ENCODE results near the gene KRTAP5-8. TPM values are rescaled to one million over a fixed set of nuclear protein-coding genes. Genes with fewer than 3 reads are reported as not detected.
"Not testable (repeated sequence)": the region's sequence is repeated elsewhere in the genome, so short reads cannot be mapped to it uniquely, and the experiment has no call there.

The KRTAP5-8 gene
- total and polyA plus RNA-seq, 2 donors, result 0.15 TPM; not detected in 1

DNA sequence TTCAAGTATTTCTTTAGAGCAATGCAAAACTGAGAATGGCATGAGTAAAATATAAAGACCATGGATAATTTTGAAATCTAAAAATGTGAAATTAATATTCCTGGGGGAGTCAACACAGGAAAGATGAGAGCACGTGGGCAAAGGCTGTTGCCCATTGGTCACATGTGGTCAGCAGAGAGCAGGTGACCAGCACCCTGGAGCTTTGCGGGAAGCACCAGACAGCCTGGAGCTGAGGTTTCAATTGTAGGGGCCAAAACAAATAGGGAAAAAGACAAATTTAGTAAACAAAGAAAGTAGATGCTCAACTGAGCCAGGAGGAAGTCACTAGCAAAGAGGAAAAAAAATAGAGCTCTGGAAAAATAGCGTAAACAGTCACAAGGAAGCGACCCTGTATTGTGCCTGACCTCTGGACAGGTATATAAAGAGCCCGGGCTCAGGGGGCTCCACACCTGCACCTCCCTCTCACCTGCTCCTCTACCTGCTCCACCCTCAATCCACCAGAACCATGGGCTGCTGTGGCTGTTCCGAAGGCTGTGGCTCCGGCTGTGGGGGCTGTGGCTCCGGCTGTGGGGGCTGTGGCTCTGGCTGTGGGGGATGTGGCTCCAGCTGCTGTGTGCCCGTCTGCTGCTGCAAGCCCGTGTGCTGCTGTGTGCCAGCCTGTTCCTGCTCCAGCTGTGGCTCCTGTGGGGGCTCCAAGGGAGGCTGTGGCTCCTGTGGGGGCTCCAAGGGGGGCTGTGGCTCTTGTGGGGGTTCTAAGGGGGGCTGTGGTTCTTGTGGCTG is 10.8 kb upstream of the KRTAP5-8 start, which contains the start of gene KRTAP5-7:
KRTAP5-7 (plus strand) TSS at position 472 of the 780 bp plus-strand sequence; CDS start at position 506, 34 bp downstream.
- not testable (repeated sequence) for H3K4me1 ChIP-seq (ENCODE audit: insufficient read depth); H3K4me3 ChIP-seq (ENCODE audit: low read depth, low read length); H3K27ac ChIP-seq (ENCODE audit: low read depth); DNase-seq (ENCODE audit: extremely low spot score); H3K36me3 ChIP-seq (ENCODE audit: insufficient read depth)
- 61% methylated on average over 10 of the region's 10 CpGs for WGBS

DNA sequence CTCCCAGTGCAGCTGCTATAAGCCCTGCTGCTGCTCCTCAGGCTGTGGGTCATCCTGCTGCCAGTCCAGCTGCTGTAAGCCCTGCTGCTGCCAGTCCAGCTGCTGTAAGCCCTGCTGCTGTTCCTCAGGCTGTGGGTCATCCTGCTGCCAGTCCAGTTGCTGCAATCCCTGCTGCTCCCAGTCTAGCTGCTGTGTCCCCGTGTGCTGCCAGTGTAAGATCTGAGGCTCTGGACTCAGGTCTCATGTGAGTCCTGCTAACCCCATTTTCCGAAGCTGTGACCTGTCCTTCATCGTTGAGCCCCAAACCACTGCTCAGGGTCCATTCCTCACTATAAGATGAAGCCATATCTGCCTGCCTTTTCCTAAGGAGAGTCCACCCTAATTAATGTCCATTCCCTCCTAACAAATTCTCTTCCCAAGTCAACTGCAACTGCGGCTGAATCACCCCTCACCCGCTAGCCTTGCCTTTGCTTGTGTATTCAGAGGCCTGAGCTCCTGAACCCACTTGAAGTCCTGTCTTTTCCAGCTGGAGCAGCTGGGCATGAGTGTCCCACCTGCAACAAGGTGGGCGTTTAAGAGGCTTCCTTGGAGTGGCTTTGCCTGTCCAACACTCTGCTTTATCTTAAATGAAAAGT is 10.1 kb upstream of the KRTAP5-8 start:
- Histone ChIP-seq H3K27ac (ENCODE audit: low read depth) (no peak overlapping the region), H3K4me1 (ENCODE audit: insufficient read depth) (no peaks in the 10 kb centered on the region), H3K36me3 (ENCODE audit: insufficient read depth) (no peaks in the 10 kb centered on the region), H3K4me3 (ENCODE audit: low read depth, low read length) (no peak overlapping the region)
- no peak for DNase-seq (ENCODE audit: extremely low spot score)
- 84% methylated on average over 6 of the region's 6 CpGs for WGBS

DNA sequence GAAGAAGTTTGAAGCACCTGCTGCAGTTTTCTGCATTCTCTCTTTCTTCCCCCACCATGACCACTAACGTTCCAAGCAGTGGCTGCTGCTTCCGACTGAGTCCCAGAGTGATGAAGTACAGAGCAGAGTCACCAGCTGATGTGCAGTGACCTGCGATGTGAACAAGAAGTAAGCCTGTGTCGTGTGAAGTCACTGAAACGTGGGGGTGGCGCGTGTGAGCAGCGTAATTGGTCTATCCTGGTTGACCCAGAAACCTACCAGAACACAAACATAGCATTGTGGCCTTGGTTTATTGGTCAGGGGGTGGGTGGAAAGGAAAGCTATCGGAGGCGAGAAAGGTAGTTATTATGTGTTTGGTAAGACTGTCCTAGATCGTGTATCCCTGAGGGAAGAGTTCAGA is 7.2 kb upstream of the KRTAP5-8 start:
- Histone ChIP-seq H3K27ac (ENCODE audit: low read depth) (no peak overlapping the region), H3K36me3 (ENCODE audit: insufficient read depth) (no peaks in the 10 kb centered on the region), H3K4me1 (ENCODE audit: insufficient read depth) (no peaks in the 10 kb centered on the region), H3K4me3 (ENCODE audit: low read depth, low read length) (no peak overlapping the region)
- WGBS, result 81% methylated on average over 11 of the region's 11 CpGs
- DNase-seq (ENCODE audit: extremely low spot score), result no peak

DNA sequence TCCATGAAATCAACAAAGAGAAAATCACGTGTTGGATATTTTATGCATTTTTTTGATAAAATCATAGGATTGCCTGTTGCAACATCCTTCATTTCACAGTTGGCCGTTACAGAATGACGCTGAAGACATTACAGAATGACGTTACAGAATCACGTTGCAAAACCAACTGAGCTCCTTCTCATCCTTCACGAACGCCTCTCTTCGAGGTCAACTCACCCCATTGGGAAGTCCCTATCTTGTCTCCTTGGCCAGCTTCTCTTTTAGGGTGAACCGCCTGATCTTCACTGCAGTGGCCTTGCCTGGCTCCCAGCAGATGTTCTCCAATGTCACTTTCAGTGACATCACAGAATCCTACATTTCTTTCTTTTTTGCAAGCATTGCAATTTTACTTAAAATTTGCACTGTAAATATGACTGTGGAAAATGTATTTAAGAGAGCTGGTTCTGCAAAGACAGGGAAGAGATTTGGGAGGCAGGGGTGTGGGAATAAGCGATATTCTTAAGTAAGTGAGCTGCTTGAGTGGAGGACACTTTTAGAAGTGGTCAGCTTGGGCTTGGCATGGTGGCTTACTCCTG is 5.7 kb upstream of the KRTAP5-8 start:
- Histone ChIP-seq H3K27ac (ENCODE audit: low read depth) (no peak overlapping the region), H3K36me3 (ENCODE audit: insufficient read depth) (no peaks in the 10 kb centered on the region), H3K4me1 (ENCODE audit: insufficient read depth) (no peaks in the 10 kb centered on the region), H3K4me3 (ENCODE audit: low read depth, low read length) (no peak overlapping the region)
- WGBS, result 79% methylated on average over 10 of the region's 10 CpGs
- DNase-seq (ENCODE audit: extremely low spot score), result no peak

DNA sequence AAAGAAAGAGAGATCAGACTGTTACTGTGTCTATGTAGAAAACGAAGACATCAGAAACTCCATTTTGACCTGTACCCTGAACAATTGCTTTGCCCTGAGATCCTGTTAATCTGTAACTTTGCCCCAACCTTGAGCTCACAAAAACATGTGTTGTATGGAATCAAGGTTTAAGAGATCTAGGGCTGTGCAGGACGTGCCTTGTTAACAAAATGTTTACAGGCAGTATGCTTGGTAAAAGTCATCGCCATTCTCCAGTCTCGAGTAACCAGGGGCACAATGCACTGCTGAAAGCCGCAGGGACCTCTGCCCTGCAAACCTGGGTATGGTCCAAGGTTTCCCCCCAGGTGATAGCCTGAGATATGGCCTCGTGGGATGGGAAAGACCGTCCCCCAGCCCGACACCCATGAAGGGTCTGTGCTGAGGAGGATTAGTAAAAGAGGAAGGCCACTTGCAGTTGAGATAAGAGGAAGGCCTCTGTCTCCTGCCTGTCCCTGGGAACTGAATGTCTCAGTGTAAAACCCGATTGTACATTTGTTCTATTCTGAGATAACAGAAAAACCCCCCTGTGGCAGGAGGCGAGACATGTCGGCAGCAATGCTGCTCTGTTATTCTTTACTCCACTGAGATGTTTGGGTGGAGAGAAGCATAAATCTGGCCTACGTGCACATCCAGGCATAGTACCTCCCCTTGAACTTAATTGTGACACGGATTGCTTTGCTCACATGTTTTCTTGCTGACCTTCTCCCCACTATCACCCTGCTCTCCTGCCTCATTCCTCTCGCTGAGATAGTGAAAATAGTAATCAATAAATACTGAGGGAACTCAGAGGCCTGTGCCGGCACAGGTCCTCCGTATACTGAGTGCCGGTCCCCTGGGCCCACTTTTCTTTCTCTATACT is 2.9 kb upstream of the KRTAP5-8 start:
- not testable (repeated sequence) for H3K36me3 ChIP-seq (ENCODE audit: insufficient read depth)
- WGBS, result 60% methylated on average over 17 of the region's 17 CpGs

DNA sequence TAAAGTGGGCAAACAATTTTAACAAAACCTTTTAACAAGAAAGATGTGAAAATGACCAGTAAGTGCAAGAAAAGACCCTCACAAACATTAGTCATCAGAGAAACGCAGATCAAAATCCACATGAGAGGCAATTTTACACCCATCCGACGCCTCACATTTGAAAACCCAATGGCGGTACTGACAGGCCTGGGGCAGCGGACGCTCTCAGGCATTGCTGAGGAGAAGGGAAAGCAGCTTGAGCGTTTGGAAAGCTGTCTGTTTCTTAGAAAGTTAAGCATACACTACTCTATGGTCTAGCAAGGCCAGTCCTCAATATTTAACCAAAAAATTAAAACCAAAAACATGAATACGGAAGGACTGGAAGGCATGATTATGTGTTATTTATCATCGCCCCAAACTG is 2.0 kb upstream of the KRTAP5-8 start:
- 97% methylated on average over 9 of the region's 9 CpGs for WGBS
- no peak overlapping the region for H3K4me3 ChIP-seq (ENCODE audit: low read depth, low read length)
- no peaks in the 10 kb centered on the region for H3K4me1 ChIP-seq (ENCODE audit: insufficient read depth)
- no peaks in the 10 kb centered on the region for H3K36me3 ChIP-seq (ENCODE audit: insufficient read depth)
- no peak overlapping the region for H3K27ac ChIP-seq (ENCODE audit: low read depth)
- DNase-seq (ENCODE audit: extremely low spot score), result no peak

More for the DNA sequence above, 2.9 kb upstream of the KRTAP5-8 start:
- not testable (repeated sequence) for H3K4me1 ChIP-seq (ENCODE audit: insufficient read depth); DNase-seq (ENCODE audit: extremely low spot score); H3K4me3 ChIP-seq (ENCODE audit: low read depth, low read length); H3K27ac ChIP-seq (ENCODE audit: low read depth)

DNA sequence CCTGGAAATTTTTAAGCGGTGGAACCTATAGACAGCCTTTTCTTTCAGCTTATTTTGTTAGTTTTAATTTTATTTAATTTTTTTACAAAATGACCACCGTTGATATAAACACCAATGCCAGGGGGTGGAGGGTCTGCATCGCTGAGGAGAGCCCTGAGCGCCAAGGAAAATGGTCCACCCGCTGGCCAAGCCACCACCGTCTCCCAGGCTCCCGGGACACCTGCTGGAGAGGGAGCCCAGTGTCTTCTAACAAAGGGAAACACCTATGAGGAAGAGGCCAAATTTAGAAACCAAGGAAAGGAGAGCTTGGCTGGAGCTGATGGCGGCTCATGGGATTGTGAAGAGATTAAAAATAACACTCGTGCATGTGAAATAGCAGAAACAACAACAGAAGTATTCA is 288 bp upstream of the KRTAP5-8 start:
- H3K27ac ChIP-seq (ENCODE audit: low read depth), result no peak overlapping the region
- no peak for DNase-seq (ENCODE audit: extremely low spot score)
- H3K4me3 ChIP-seq (ENCODE audit: low read depth, low read length), result no peak overlapping the region
- WGBS, result 85% methylated on average over 9 of the region's 9 CpGs
- H3K4me1 ChIP-seq (ENCODE audit: insufficient read depth), result no peaks in the 10 kb centered on the region
- H3K36me3 ChIP-seq (ENCODE audit: insufficient read depth), result no peaks in the 10 kb centered on the region

DNA sequence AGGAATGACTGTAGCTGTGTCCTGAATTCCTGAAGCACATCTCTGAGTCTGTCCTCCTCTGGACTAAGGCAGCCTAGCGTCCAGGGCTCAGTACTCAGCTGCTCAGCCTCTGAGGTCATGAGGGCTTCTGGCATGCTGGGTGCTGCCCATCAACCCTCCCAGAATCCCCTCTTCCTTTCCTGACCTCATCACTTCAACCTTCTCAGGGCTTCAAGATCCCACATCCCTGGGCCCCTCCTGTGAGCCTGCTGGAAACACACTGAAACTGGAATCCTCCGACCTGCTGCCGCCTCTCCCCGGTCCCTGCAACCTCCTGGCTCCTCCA is 803 bp downstream of the KRTAP5-8 start:
- DNase-seq (ENCODE audit: extremely low spot score), result no peak
- Histone ChIP-seq H3K27ac (ENCODE audit: low read depth) (no peak overlapping the region), H3K4me3 (ENCODE audit: low read depth, low read length) (no peak overlapping the region), H3K36me3 (ENCODE audit: insufficient read depth) (no peaks in the 10 kb centered on the region), H3K4me1 (ENCODE audit: insufficient read depth) (no peaks in the 10 kb centered on the region)
- 77% methylated on average over 4 of the region's 4 CpGs for WGBS

DNA sequence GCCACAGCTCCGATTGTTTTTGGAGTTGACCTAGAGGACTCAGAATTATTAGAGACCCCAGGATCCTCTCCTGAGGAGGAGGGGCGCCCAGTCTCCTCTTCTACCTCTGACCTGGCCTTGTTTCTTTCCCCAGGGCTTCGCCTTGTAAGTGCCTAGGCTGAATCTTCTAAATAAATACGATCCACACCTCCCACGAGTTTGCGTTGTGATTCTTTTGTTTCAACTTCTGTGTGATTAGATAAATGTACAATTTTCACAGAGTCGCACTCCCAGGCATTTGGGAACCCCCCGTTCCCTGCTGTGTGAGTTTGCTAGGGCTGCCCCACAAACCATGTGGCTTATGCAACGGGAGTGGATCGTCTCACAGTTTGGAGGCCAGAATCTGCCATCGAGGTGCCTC is 1.2 kb downstream of the KRTAP5-8 start:
- Histone ChIP-seq H3K36me3 (ENCODE audit: insufficient read depth) (no peaks in the 10 kb centered on the region), H3K4me3 (ENCODE audit: low read depth, low read length) (no peak overlapping the region), H3K27ac (ENCODE audit: low read depth) (no peak overlapping the region), H3K4me1 (ENCODE audit: insufficient read depth) (no peaks in the 10 kb centered on the region)
- DNase-seq (ENCODE audit: extremely low spot score), result no peak
- 85% methylated on average over 11 of the region's 11 CpGs for WGBS

DNA sequence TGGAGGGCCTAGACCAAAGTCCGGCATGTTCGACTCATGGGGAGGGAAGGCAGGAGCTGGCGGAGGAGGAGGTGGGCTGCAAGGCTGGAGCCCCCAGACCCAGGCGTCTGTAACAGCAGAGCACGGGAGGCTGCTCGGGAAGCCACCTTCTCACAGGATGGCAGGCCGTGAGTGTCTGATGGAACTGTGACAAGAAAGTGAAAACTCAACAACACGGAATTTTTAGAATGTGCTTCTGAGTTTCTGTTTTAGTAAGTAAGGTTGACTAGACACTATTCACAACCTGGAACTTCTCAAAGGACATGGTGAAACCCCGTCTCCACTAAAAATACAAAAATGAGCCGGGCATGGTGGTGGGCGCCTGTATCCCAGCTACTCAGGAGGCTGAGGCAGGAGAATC is 2.1 kb downstream of the KRTAP5-8 start:
- H3K4me3 ChIP-seq (ENCODE audit: low read depth, low read length); H3K36me3 ChIP-seq (ENCODE audit: insufficient read depth); H3K4me1 ChIP-seq (ENCODE audit: insufficient read depth); H3K27ac ChIP-seq (ENCODE audit: low read depth); DNase-seq (ENCODE audit: extremely low spot score): not testable (repeated sequence)
- WGBS, result 93% methylated on average over 11 of the region's 11 CpGs

DNA sequence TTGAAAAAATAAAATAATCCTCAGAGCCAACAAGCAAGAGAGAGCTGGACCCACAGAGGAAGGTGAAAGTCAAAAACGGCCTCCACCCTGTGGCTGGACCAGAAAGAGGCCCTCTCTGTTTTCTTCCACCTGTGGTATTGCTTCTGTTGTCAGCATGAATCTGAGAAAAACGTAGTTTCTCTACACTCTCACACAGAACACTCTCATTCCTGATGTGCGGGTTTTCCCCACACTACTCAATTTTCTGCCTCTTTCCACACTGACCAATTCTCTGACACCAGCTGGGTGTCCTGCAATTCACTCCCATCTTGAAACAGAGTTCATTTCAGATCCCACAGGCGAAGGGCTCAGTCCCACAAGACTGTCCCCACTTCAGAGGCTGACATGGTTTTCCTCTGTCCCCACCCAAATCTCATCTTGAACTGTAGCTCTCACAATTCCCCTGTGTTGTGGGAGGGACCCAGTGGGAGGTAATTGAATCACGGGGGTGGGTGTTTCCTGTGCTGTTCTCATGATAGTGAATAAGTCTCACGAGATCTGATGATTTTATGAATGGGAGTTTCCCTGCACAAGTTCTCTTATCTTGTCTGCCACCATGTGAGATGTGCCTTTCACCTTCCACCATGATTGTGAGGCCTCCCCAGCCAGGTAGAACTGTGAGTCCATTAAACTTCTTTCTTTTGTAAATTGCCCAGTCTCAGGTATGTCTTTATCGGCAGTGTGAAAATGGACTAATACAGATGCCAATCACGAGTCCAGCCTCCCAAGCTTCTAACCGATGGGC is 2.9 kb downstream of the KRTAP5-8 start:
- not testable (repeated sequence) for H3K36me3 ChIP-seq (ENCODE audit: insufficient read depth); H3K4me3 ChIP-seq (ENCODE audit: low read depth, low read length); H3K4me1 ChIP-seq (ENCODE audit: insufficient read depth); H3K27ac ChIP-seq (ENCODE audit: low read depth); DNase-seq (ENCODE audit: extremely low spot score)
- 86% methylated on average over 9 of the region's 9 CpGs for WGBS

DNA sequence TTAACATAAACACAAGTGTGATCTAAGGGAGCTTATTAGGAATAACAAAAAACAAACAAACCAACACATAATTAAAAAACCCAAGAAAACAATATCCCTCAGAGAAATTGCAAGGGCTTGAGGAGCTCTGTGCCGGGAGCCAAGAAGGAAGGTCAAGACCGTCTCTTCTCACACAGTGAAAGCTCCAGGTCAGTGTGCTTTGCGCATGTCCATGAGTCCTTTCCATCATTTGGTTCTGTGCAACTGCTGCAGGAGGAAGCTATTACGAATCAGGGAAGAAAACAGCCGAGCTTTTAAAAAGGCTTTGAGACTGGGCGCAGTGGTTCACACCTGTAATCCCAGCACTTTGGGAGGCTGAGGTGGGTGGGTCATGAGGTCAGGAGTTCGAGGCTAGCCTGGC is 4.6 kb downstream of the KRTAP5-8 start:
- DNase-seq (ENCODE audit: extremely low spot score), result no peak
- Histone ChIP-seq H3K4me3 (ENCODE audit: low read depth, low read length) (no peak overlapping the region), H3K36me3 (ENCODE audit: insufficient read depth) (no peaks in the 10 kb centered on the region), H3K27ac (ENCODE audit: low read depth) (no peak overlapping the region), H3K4me1 (ENCODE audit: insufficient read depth) (no peaks in the 10 kb centered on the region)
- WGBS, result 90% methylated on average over 7 of the region's 7 CpGs
